HepG2 (cell line): ENCODE measurements around the gene SZRD1. TPM values are rescaled to one million over a fixed set of nuclear protein-coding genes. Genes with fewer than 3 reads are reported as not detected.

Source experiments
- DMTF1 ChIP-seq: sonication (generic); formaldehyde crosslinking; IDR thresholded peaks from 2 replicates; pipeline ENCODE4 v1.4.0; 2020; ENCODE audit warnings: mild to moderate bottlenecking, missing genetic modification reagents
- FOXP4 ChIP-seq: sonication (generic); formaldehyde crosslinking; IDR thresholded peaks from 2 replicates; pipeline ENCODE4 v1.4.0; 2020; ENCODE audit warnings: missing genetic modification reagents
- MBD4 ChIP-seq: IDR thresholded peaks from 2 replicates; pipeline ENCODE4 v1.6.1; 2012; ENCODE audit warnings: low read length, inconsistent platforms, borderline replicate concordance
- STAG1 ChIP-seq: sonication (generic); formaldehyde crosslinking; IDR thresholded peaks from 2 replicates; pipeline ENCODE4 v1.4.0; 2020; ENCODE audit warnings: missing genetic modification reagents
- ZBTB14 ChIP-seq: sonication (generic); formaldehyde crosslinking; IDR thresholded peaks from 2 replicates; pipeline ENCODE4 v1.4.0; 2020; ENCODE audit warnings: missing genetic modification reagents
- ZBTB33 ChIP-seq: sonication (generic); formaldehyde crosslinking; IDR thresholded peaks from 2 replicates; pipeline ENCODE4 v1.4.0; 2020; ENCODE audit warnings: missing genetic modification reagents
- ZBTB8A ChIP-seq: sonication (generic); formaldehyde crosslinking; IDR thresholded peaks from 2 replicates; pipeline ENCODE4 v1.4.0; 2020; ENCODE audit warnings: mild to moderate bottlenecking, low read depth, missing genetic modification reagents, borderline replicate concordance
- ZHX2 ChIP-seq, 2 experiments: sonication (generic) in 1 of 2; formaldehyde crosslinking in 1 of 2; IDR thresholded peaks; 2 replicates each; pipeline versions ENCODE4 v1.6.1 to v1.9.0; 2014 to 2022; ENCODE audit warnings: antibody characterized with exemption in 1 of 2, borderline replicate concordance in 1 of 2, inconsistent platforms in 1 of 2, low read depth in 1 of 2, missing genetic modification reagents in 1 of 2
- ZNF331 ChIP-seq: sonication (generic); formaldehyde crosslinking; IDR thresholded peaks from 2 replicates; pipeline ENCODE4 v1.4.0; 2020; ENCODE audit warnings: missing genetic modification reagents
- ZNF430 ChIP-seq: sonication (generic); formaldehyde crosslinking; IDR thresholded peaks from 2 replicates; pipeline ENCODE4 v1.9.0; 2021; ENCODE audit warnings: mild to moderate bottlenecking, missing genetic modification reagents
- ZNF558 ChIP-seq: sonication (generic); formaldehyde crosslinking; IDR thresholded peaks from 2 replicates; pipeline ENCODE4 v1.9.0; 2022; ENCODE audit warnings: mild to moderate bottlenecking, missing genetic modification reagents, borderline replicate concordance
- ZNF703 ChIP-seq: sonication (generic); formaldehyde crosslinking; IDR thresholded peaks from 2 replicates; pipeline ENCODE4 v1.5.1; 2020; ENCODE audit warnings: missing genetic modification reagents, mild to moderate bottlenecking, moderate library complexity, borderline replicate concordance
- ZNF782 ChIP-seq: sonication (generic); formaldehyde crosslinking; IDR thresholded peaks from 2 replicates; pipeline ENCODE4 v1.4.0; 2020; ENCODE audit warnings: missing genetic modification reagents, mild to moderate bottlenecking, borderline replicate concordance
- polyA plus RNA-seq, 8 experiments: library from polyadenylated mRNA; depleted of rRNA in 3 of 8; stranded (reverse) in 7 of 8; unstranded in 1 of 8; fragments of >200 nt; fragmentation: Illumina TruSeq in 4 of 8; extraction: Trizol in 4 of 8; gene quantifications; 2 replicates each; pipeline versions ENCODE4 v1.2.1 to v1.2.3, GENCODE V29; 2011 to 2016; ENCODE audit warnings: low read depth in 4 of 8, missing spikeins in 1 of 8, mixed read lengths in 1 of 8; ENCODE audit not compliant: insufficient read depth in 1 of 8
- total RNA-seq, 5 experiments: library from RNA; depleted of rRNA; stranded (reverse); fragments of >200 nt; fragmentation: Illumina TruSeq; extraction: Trizol; gene quantifications; 2 replicates each; pipeline ENCODE4 v1.2.3, GENCODE V29; 2016; ENCODE audit warnings: low read depth in 1 of 5

The SZRD1 gene
- total and polyA plus RNA-seq, 2 of the 13 experiments (the other 11 are each of a cell fraction or from before 2014, with no cell fraction given): 28.5 to 41.4 TPM

- TF ChIP-seq ZHX2 (IDR thresholded peaks at IDR 0.05; ENCODE audit: low read depth) (no peak), ZHX2 (CRISPR knock-in tag; IDR thresholded peaks at IDR 0.05; ENCODE audit: borderline replicate concordance) (peak; percentile 78; the same call in 1 of the 2 replicates), ZBTB8A (CRISPR knock-in tag) (no peak), ZNF558 (CRISPR knock-in tag) (peak; percentile 90; the same call in 1 of the 2 replicates), FOXP4 (peak; percentile 51; the same call in 1 of the 2 replicates), STAG1 (CRISPR knock-in tag) (no peak), ZNF430 (CRISPR knock-in tag) (peak; percentile 29; the same call in 1 of the 2 replicates), ZBTB33 (peak; percentile 5; the same call in 1 of the 2 replicates), ZNF703 (no peak), ZNF782 (CRISPR knock-in tag) (no peak), ZBTB14 (0 out of 2 replicates have a peak, but pooled peaks have one; percentile 70), DMTF1 (CRISPR knock-in tag) (peak; percentile 45; the same call in 1 of the 2 replicates), ZNF331 (CRISPR knock-in tag) (no peak), MBD4 (no peak)
Measured at GRCh38 chr1:16367258-16367967, 371 bp downstream of the SZRD1 start (continued).
